Measurements from ENCODE around the gene HOXA13.

Gene HOXA13

GRCh38 chr7:27208998-27209397 lies 9.1 kb upstream of the HOXA13 start:
- no peak for DNase-seq (ENCODE audit: low read depth, low spot score)

GRCh38 chr7:27207348-27207985 lies 7.6 kb upstream of the HOXA13 start:
- no peak for DNase-seq (ENCODE audit: low read depth, low spot score)

- DNase-seq (ENCODE audit: low read depth, low spot score) = no peak
Observed at GRCh38 chr7:27205325-27206280, 5.7 kb upstream of the HOXA13 start.

- DNase-seq (ENCODE audit: low read depth, low spot score) = no peak
Observed at GRCh38 chr7:27204851-27205322, 5.0 kb upstream of the HOXA13 start.

GRCh38 chr7:27203964-27204594 lies 4.2 kb upstream of the HOXA13 start:
- no peak for DNase-seq (ENCODE audit: low read depth, low spot score)

GRCh38 chr7:27203365-27203953 lies 3.6 kb upstream of the HOXA13 start:
- DNase-seq (ENCODE audit: low read depth, low spot score) = no peak

- no peak for DNase-seq (ENCODE audit: low read depth, low spot score)
Observed at GRCh38 chr7:27202862-27203134, 2.9 kb upstream of the HOXA13 start.

- no peak for DNase-seq (ENCODE audit: low read depth, low spot score)
Observed at GRCh38 chr7:27202018-27202861, 2.3 kb upstream of the HOXA13 start.

- DNase-seq (ENCODE audit: low read depth, low spot score) = no peak
Observed at GRCh38 chr7:27201580-27202017, 1.7 kb upstream of the HOXA13 start.

GRCh38 chr7:27200761-27201579 lies 1.1 kb upstream of the HOXA13 start:
- DNase-seq (ENCODE audit: low read depth, low spot score) = no peak

GRCh38 chr7:27198871-27199801 lies 755 bp downstream of the HOXA13 start:
- DNase-seq (ENCODE audit: low read depth, low spot score) = no peak

- no peak for DNase-seq (ENCODE audit: low read depth, low spot score)
Observed at GRCh38 chr7:27198138-27198841, 1.6 kb downstream of the HOXA13 start.

- DNase-seq (ENCODE audit: low read depth, low spot score) = no peak
Observed at GRCh38 chr7:27197137-27198042, 2.5 kb downstream of the HOXA13 start.

- peak; percentile 79 for DNase-seq (ENCODE audit: low read depth, low spot score)
Observed at GRCh38 chr7:27196287-27196767, 3.6 kb downstream of the HOXA13 start.

GRCh38 chr7:27194686-27195379 lies 5.1 kb downstream of the HOXA13 start:
- DNase-seq (ENCODE audit: low read depth, low spot score) = no peak

- DNase-seq (ENCODE audit: low read depth, low spot score) = no peak
Observed at GRCh38 chr7:27194002-27194352, 5.9 kb downstream of the HOXA13 start.

Data from astrocyte of the hippocampus (primary cell).